Fibroblast of lung (primary cell): Measurements from ENCODE around the gene ATXN1. TPM values are rescaled to one million over a fixed set of nuclear protein-coding genes. Genes with fewer than 3 reads are reported as not detected.

Source experiments
- DNase-seq, 2 donors: peaks; one replicate each; pipeline versions ENCODE4 v3.0.0 to v3.0.0-alpha.2; 2010; ENCODE audit warnings: low read depth in 2 of 2
- H2AFZ ChIP-seq: 2 replicates; pipeline ENCODE4 v1.5.1; 2012; ENCODE audit warnings: low read length, control low read depth, inconsistent platforms
- H3K27ac ChIP-seq: 2 replicates; pipeline ENCODE4 v1.5.1; 2011; ENCODE audit warnings: low read length, control low read depth; ENCODE audit not compliant: insufficient read depth
- H3K27me3 ChIP-seq: 2 replicates; pipeline ENCODE4 v1.5.1; 2011; ENCODE audit warnings: mild to moderate bottlenecking, low read length; ENCODE audit not compliant: control insufficient read depth, insufficient read depth
- H3K36me3 ChIP-seq: 2 replicates; pipeline ENCODE4 v1.5.1; 2011; ENCODE audit warnings: low read length; ENCODE audit not compliant: control insufficient read depth, insufficient read depth
- H3K4me1 ChIP-seq: 2 replicates; pipeline ENCODE4 v1.5.1; 2011; ENCODE audit warnings: low read length; ENCODE audit not compliant: control insufficient read depth, insufficient read depth; ENCODE audit errors: extremely low read depth
- H3K4me2 ChIP-seq: 2 replicates; pipeline ENCODE4 v1.5.1; 2011; ENCODE audit warnings: low read length, control low read depth; ENCODE audit not compliant: insufficient read depth; ENCODE audit errors: extremely low read depth
- H3K4me3 ChIP-seq, 4 experiments: fragments of 200-600 bp in 1 of 4; sonication (generic) in 1 of 4; replicated peaks in 1 of 4; 2 replicates each; pipeline ENCODE4 v1.5.1; 2011 to 2016; ENCODE audit warnings: low read length in 4 of 4, low read depth in 3 of 4, mild to moderate bottlenecking in 3 of 4, control low read depth in 2 of 4, inconsistent platforms in 1 of 4, mixed read lengths in 1 of 4; ENCODE audit not compliant: insufficient read depth in 1 of 4; ENCODE audit errors: control extremely low read depth in 1 of 4
- H3K79me2 ChIP-seq: 2 replicates; pipeline ENCODE4 v1.5.1; 2012; ENCODE audit warnings: mild to moderate bottlenecking, low read length, inconsistent platforms; ENCODE audit not compliant: control insufficient read depth, insufficient read depth
- H3K9ac ChIP-seq: 2 replicates; pipeline ENCODE4 v1.5.1; 2011; ENCODE audit warnings: mild to moderate bottlenecking, low read length, control low read depth; ENCODE audit not compliant: insufficient read depth
- H3K9me3 ChIP-seq: 2 replicates; pipeline ENCODE4 v1.5.1; 2012; ENCODE audit warnings: low read depth, low read length; ENCODE audit not compliant: control insufficient read depth, insufficient read depth
- H4K20me1 ChIP-seq: 2 replicates; pipeline ENCODE4 v1.5.1; 2011; ENCODE audit warnings: low read length; ENCODE audit not compliant: control insufficient read depth, insufficient read depth; ENCODE audit errors: extremely low read depth
- EZH2 ChIP-seq: IDR thresholded peaks from 2 replicates; pipeline ENCODE4 v1.5.1; 2012; ENCODE audit warnings: low read length, control low read depth, mild to moderate bottlenecking; ENCODE audit errors: missing control alignments
- polyA plus RNA-seq, 2 donors: library from polyadenylated mRNA; depleted of rRNA in 1 of 2; stranded (reverse) in 1 of 2; unstranded in 1 of 2; fragments of >200 nt; gene quantifications; 2 replicates each; pipeline ENCODE4 v1.2.1, GENCODE V29; 2011 to 2012; ENCODE audit warnings: missing spikeins in 1 of 2
- total RNA-seq: library from RNA; depleted of rRNA; stranded (reverse); fragments of >200 nt; gene quantifications from 2 replicates; pipeline ENCODE4 v1.2.1, GENCODE V29; 2014
- TF ChIP-seq, protein P1 (sequence below), 2 donors: IDR thresholded peaks in 1 of 2; conservative IDR thresholded peaks in 1 of 2; 1 replicate in 1 of 2; 2 replicates in 1 of 2; pipeline ENCODE4 v1.5.1; 2011 to 2012; ENCODE audit warnings: low read length in 2 of 2, control low read depth in 1 of 2, inconsistent platforms in 1 of 2, low read depth in 1 of 2, mild to moderate bottlenecking in 1 of 2

Gene ATXN1
- total and polyA plus RNA-seq, 2 donors (not counting 1 experiment from before 2014, with no cell fraction given): 15.8 to 40.5 TPM

DNA sequence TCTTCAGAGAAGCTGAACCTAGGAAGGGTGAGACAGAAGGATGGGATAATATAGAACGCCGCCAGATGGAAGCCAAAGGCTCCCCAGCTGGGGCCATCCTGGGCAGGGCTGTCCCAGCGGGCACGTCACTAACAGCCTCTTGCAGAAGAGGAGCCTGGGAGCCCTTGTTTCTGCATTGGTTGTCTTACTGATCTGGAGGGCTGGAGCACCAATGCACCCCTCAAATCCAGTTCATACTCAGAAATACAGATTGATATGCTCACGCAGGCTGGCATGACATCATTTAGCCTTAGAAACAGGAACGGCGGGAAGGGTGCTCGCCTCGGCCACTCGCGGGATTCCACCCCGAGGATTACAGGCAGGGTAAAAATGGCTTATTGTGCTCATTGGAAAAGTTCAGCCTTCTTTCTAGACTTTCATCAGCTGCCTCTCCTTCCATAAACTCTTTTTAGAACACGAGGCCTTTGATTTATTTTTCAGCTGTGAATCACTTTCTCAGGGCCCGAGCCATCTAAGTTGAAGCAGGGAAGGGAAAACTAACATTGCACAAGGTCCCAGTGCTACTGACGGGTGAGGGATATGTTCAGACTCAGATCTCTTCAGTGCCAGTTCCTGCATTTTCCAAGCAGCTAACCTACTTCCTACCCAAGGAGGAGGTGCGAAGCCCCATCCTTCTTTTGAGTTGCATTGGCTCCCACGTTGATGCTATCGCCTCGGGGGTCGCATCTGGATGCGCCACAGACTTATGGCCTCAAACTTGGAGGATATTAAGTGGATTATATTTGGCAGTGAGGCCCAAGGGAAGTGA, 440.5 kb downstream of the ATXN1 start:
- Histone ChIP-seq H3K4me1 (peaks cover 45% of the 10 kb centered on the region), H2AFZ (no peak overlapping the region), H3K27me3 (no peaks in the 10 kb centered on the region), H3K27ac (peak overlapping the region; percentile 83), H3K4me2 (peak overlapping the region; percentile 38), H3K4me3 (peak overlapping the region in 3 of 4 experiments; percentile 1 to 31 (median 2)), H3K36me3 (no peaks in the 10 kb centered on the region), H3K9me3 (no peaks in the 10 kb centered on the region), H3K9ac (peak overlapping the region; percentile 48), H3K79me2 (no peaks in the 10 kb centered on the region), H4K20me1 (no peaks in the 10 kb centered on the region)
- DNase-seq: peak; percentile 58 to 90
- TF ChIP-seq, protein P1, sequence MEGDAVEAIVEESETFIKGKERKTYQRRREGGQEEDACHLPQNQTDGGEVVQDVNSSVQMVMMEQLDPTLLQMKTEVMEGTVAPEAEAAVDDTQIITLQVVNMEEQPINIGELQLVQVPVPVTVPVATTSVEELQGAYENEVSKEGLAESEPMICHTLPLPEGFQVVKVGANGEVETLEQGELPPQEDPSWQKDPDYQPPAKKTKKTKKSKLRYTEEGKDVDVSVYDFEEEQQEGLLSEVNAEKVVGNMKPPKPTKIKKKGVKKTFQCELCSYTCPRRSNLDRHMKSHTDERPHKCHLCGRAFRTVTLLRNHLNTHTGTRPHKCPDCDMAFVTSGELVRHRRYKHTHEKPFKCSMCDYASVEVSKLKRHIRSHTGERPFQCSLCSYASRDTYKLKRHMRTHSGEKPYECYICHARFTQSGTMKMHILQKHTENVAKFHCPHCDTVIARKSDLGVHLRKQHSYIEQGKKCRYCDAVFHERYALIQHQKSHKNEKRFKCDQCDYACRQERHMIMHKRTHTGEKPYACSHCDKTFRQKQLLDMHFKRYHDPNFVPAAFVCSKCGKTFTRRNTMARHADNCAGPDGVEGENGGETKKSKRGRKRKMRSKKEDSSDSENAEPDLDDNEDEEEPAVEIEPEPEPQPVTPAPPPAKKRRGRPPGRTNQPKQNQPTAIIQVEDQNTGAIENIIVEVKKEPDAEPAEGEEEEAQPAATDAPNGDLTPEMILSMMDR (conservative IDR thresholded peaks at IDR 0.05 in 1 of 2, IDR thresholded peaks at IDR 0.05 in 1 of 2; ENCODE audit: low read depth in 1 of 2, low read length in 2 of 2): no peak
- no peak for TF ChIP-seq EZH2

DNA sequence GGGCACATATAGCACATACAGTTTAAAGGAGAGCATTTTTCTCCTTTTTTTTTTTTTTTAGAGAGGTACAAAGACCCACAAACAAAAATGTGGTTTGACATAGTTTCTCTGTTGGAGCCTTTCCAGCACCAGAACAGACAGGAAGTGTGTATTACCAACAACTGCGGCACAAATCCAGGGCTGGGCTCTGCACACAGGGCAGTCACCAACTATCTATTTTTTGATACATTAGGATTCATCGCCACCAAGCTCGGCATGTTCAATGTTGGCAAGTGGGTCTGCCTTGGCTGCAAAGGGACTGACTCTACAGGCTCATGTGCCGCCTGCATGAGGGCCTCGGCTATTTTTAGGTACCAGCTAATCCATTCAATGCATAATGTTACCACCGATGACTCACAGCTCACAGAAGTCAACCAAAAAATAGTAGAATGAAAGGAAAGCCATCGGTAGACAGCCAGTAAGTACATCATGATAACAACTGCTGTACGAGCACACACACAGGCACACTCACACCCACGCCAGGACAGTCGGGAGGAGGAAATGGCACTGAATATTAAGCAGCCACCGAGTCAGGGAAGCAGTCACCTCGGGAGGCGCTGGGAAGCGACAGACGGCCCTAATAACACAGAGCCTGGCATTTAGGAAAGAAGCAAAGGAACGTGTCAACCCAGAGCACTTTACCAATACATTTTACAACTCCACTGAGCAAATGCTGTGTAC, 441.3 kb downstream of the ATXN1 start:
- peak overlapping the region; percentile 38 for H3K4me2 ChIP-seq
- H3K9me3 ChIP-seq: no peaks in the 10 kb centered on the region
- TF ChIP-seq EZH2: no peak
- TF ChIP-seq, protein P1 (conservative IDR thresholded peaks at IDR 0.05 in 1 of 2, IDR thresholded peaks at IDR 0.05 in 1 of 2; ENCODE audit: low read depth in 1 of 2, low read length in 2 of 2): no peak
- peaks cover 45% of the 10 kb centered on the region for H3K4me1 ChIP-seq
- H4K20me1 ChIP-seq: no peaks in the 10 kb centered on the region
- H3K4me3 ChIP-seq: peak overlapping the region in 3 of 4 experiments; percentile 1 to 31 (median 2)
- H3K79me2 ChIP-seq: no peaks in the 10 kb centered on the region
- H2AFZ ChIP-seq: no peak overlapping the region
- H3K27ac ChIP-seq: peak overlapping the region; percentile 83
- H3K36me3 ChIP-seq: no peaks in the 10 kb centered on the region
- H3K9ac ChIP-seq: peak overlapping the region; percentile 48
- no peaks in the 10 kb centered on the region for H3K27me3 ChIP-seq
- DNase-seq: peak; percentile 95 to 98
